Spinal cord (tissue), 10 donors: ENCODE results near the gene TNNT2. TPM values are rescaled to one million over a fixed set of nuclear protein-coding genes. Genes with fewer than 3 reads are reported as not detected.

Source experiments
- DNase-seq, 6 donors: peaks; one replicate each; pipeline versions ENCODE4 v3.0.0 to v3.0.0-alpha.2; 2013 to 2015; ENCODE audit warnings: low spot score in 6 of 6, low read depth in 4 of 6
- H3K27ac ChIP-seq: one replicate; pipeline ENCODE4 v1.5.1; 2013; ENCODE audit warnings: low read depth, low read length, control low read depth
- H3K27me3 ChIP-seq: one replicate; pipeline ENCODE4 v1.6.1; 2013; ENCODE audit warnings: low read length; ENCODE audit not compliant: control insufficient read depth, insufficient read depth
- H3K36me3 ChIP-seq: one replicate; pipeline ENCODE4 v1.6.1; 2013; ENCODE audit warnings: low read length; ENCODE audit not compliant: control insufficient read depth, insufficient read depth
- H3K4me1 ChIP-seq: one replicate; pipeline ENCODE4 v1.6.1; 2013; ENCODE audit warnings: low read length; ENCODE audit not compliant: control insufficient read depth, insufficient read depth
- H3K4me3 ChIP-seq: one replicate; pipeline ENCODE4 v1.5.1; 2013; ENCODE audit warnings: low read depth, low read length, control low read depth
- H3K9me3 ChIP-seq: one replicate; pipeline ENCODE4 v1.6.1; 2013; ENCODE audit warnings: low read length; ENCODE audit not compliant: control insufficient read depth, insufficient read depth
- WGBS: methylation state at CpG from one replicate; pipeline ENCODE4 v1.1.5; 2013; ENCODE audit warnings: missing lambda C conversion rate; ENCODE audit not compliant: insufficient coverage; 5-methylcytosine and 5-hydroxymethylcytosine counted together
- polyA plus RNA-seq, 2 donors: library from polyadenylated mRNA; unstranded; fragments of 120-200 nt; gene quantifications; one replicate each; pipeline ENCODE4 v1.2.1, GENCODE V29; 2013; ENCODE audit not compliant: insufficient read length in 2 of 2
- total RNA-seq, 2 donors: library from RNA; depleted of rRNA in 1 of 2; stranded (reverse); fragments of 120-200 nt in 1 of 2; fragments of >200 nt in 1 of 2; gene quantifications; one replicate each; pipeline versions ENCODE4 v1.2.3 to v1.2.4, GENCODE V29; 2013 to 2014
- donor health status: healthy.

The TNNT2 gene
- total and polyA plus RNA-seq, 4 donors, result 1.4 to 23.4 (median 4.6) TPM

GRCh38 chr1:201384406-201384782, 6.9 kb upstream of the TNNT2 start:
- no peak for DNase-seq
- Histone ChIP-seq H3K4me3 (no peak overlapping the region), H3K27me3 (peaks cover 3% of the 10 kb centered on the region), H3K27ac (no peak overlapping the region), H3K36me3 (no peaks in the 10 kb centered on the region), H3K9me3 (no peaks in the 10 kb centered on the region), H3K4me1 (no peaks in the 10 kb centered on the region)
- WGBS, result 76% methylated on average over 3 of the region's 4 CpGs

GRCh38 chr1:201383647-201384405, 6.3 kb upstream of the TNNT2 start:
- no peaks in the 10 kb centered on the region for H3K4me1 ChIP-seq
- H3K27me3 ChIP-seq, result peaks cover 3% of the 10 kb centered on the region
- no peaks in the 10 kb centered on the region for H3K36me3 ChIP-seq
- DNase-seq, result no peak
- no peaks in the 10 kb centered on the region for H3K9me3 ChIP-seq
- H3K27ac ChIP-seq, result no peak overlapping the region
- 96% methylated on average over 4 of the region's 4 CpGs for WGBS
- no peak overlapping the region for H3K4me3 ChIP-seq

- no peaks in the 10 kb centered on the region for H3K4me1 ChIP-seq
- WGBS, result 67% methylated on average over 5 of the region's 7 CpGs
- no peak for DNase-seq
These were observed 3.6 kb upstream of the TNNT2 start for GRCh38 chr1:201381130-201381529.

GRCh38 chr1:201379733-201380242, 2.3 kb upstream of the TNNT2 start:
- Histone ChIP-seq H3K36me3 (no peaks in the 10 kb centered on the region), H3K9me3 (no peaks in the 10 kb centered on the region), H3K4me1 (peaks cover 5% of the 10 kb centered on the region), H3K27me3 (no peaks in the 10 kb centered on the region), H3K4me3 (no peak overlapping the region), H3K27ac (no peak overlapping the region)
- 87% methylated on average over 6 of the region's 9 CpGs for WGBS
- DNase-seq, result no peak

More at GRCh38 chr1:201381130-201381529, 3.6 kb upstream of the TNNT2 start:
- Histone ChIP-seq H3K9me3 (no peaks in the 10 kb centered on the region), H3K27me3 (peaks cover 3% of the 10 kb centered on the region), H3K4me3 (no peak overlapping the region), H3K36me3 (no peaks in the 10 kb centered on the region), H3K27ac (no peak overlapping the region)

- H3K4me1 ChIP-seq, result peaks cover 10% of the 10 kb centered on the region
- no peak overlapping the region for H3K27ac ChIP-seq
These were observed 1.3 kb upstream of the TNNT2 start for GRCh38 chr1:201378804-201379203.

GRCh38 chr1:201376464-201377374, 761 bp downstream of the TNNT2 start:
- WGBS, result 13% methylated on average over 6 of the region's 11 CpGs
- no peaks in the 10 kb centered on the region for H3K27me3 ChIP-seq
- H3K4me3 ChIP-seq, result no peak overlapping the region
- H3K36me3 ChIP-seq, result no peaks in the 10 kb centered on the region
- H3K4me1 ChIP-seq, result peaks cover 10% of the 10 kb centered on the region
- peak in 2 of 6 donors; percentile 28 to 46 for DNase-seq
- no peaks in the 10 kb centered on the region for H3K9me3 ChIP-seq
- no peak overlapping the region for H3K27ac ChIP-seq

More at GRCh38 chr1:201378804-201379203, 1.3 kb upstream of the TNNT2 start:
- H3K27me3 ChIP-seq, result no peaks in the 10 kb centered on the region
- 96% methylated on average over 5 of the region's 6 CpGs for WGBS
- DNase-seq, result no peak
- no peaks in the 10 kb centered on the region for H3K9me3 ChIP-seq
- H3K36me3 ChIP-seq, result no peaks in the 10 kb centered on the region
- H3K4me3 ChIP-seq, result no peak overlapping the region

- no peak for DNase-seq
- no peaks in the 10 kb centered on the region for H3K27me3 ChIP-seq
- H3K4me1 ChIP-seq, result peaks cover 10% of the 10 kb centered on the region
- no peak overlapping the region for H3K27ac ChIP-seq
- H3K36me3 ChIP-seq, result no peaks in the 10 kb centered on the region
- no peaks in the 10 kb centered on the region for H3K9me3 ChIP-seq
- H3K4me3 ChIP-seq, result no peak overlapping the region
- 32% methylated on average over 2 of the region's 4 CpGs for WGBS
These were observed 1.4 kb downstream of the TNNT2 start for GRCh38 chr1:201376107-201376463.

- no peak for DNase-seq
- no peaks in the 10 kb centered on the region for H3K9me3 ChIP-seq
- no peaks in the 10 kb centered on the region for H3K27me3 ChIP-seq
- H3K4me3 ChIP-seq, result no peak overlapping the region
- H3K36me3 ChIP-seq, result no peaks in the 10 kb centered on the region
- H3K27ac ChIP-seq, result no peak overlapping the region
- peaks cover 10% of the 10 kb centered on the region for H3K4me1 ChIP-seq
- 83% methylated on average over 3 of the region's 4 CpGs for WGBS
These were observed 2.3 kb downstream of the TNNT2 start for GRCh38 chr1:201375169-201375568.

- 25% methylated on average over 1 of the region's 7 CpGs for WGBS
- Histone ChIP-seq H3K9me3 (no peaks in the 10 kb centered on the region), H3K36me3 (no peaks in the 10 kb centered on the region), H3K27me3 (peaks cover 2% of the 10 kb centered on the region), H3K4me1 (peaks cover 11% of the 10 kb centered on the region), H3K27ac (no peak overlapping the region), H3K4me3 (no peak overlapping the region)
- DNase-seq, result no peak
These were observed 3.1 kb downstream of the TNNT2 start for GRCh38 chr1:201374364-201374763.
